Neural crest cell (in vitro differentiated cells): ENCODE results near the gene TMOD2. TPM values are rescaled to one million over a fixed set of nuclear protein-coding genes. Genes with fewer than 3 reads are reported as not detected.

ENCODE experiments used
- DNase-seq: peaks from one replicate; pipeline ENCODE4 v3.0.0; 2021; ENCODE audit warnings: low read depth, mixed read lengths, low spot score
- H3K27ac Mint-ChIP-seq: one replicate; pipeline ENCODE4 v1.8.0; 2021; ENCODE audit warnings: mild to moderate bottlenecking, mixed read lengths; ENCODE audit not compliant: unreplicated experiment
- H3K27me3 Mint-ChIP-seq: 2 replicates; pipeline ENCODE4 v1.8.0; 2021; ENCODE audit warnings: low read depth, mild to moderate bottlenecking, mixed read lengths
- H3K36me3 Mint-ChIP-seq: 2 replicates; pipeline ENCODE4 v1.8.0; 2021; ENCODE audit warnings: low read depth, mild to moderate bottlenecking, mixed read lengths
- H3K4me1 Mint-ChIP-seq: 2 replicates; pipeline ENCODE4 v1.8.0; 2021; ENCODE audit warnings: mixed read lengths
- H3K4me3 Mint-ChIP-seq: one replicate; pipeline ENCODE4 v1.8.0; 2021; ENCODE audit warnings: mild to moderate bottlenecking, mixed read lengths
- H3K9me3 Mint-ChIP-seq: 2 replicates; pipeline ENCODE4 v1.8.0; 2021; ENCODE audit warnings: mixed read lengths
- CTCF ChIP-seq: fragments of 200-600 bp; sonication (generic); conservative IDR thresholded peaks from 2 replicates; pipeline ENCODE4 v1.5.0; 2021; ENCODE audit warnings: antibody characterized with exemption, mild to moderate bottlenecking
- total RNA-seq: library from RNA; stranded (reverse); gene quantifications from 2 replicates; pipeline ENCODE4 v1.2.1, GENCODE V29; 2021

TMOD2 gene
- total RNA-seq, 1 donor from 2014 or later, result 17.4 TPM

GRCh38 chr15:51720201-51720995, 31.0 kb upstream of the TMOD2 start:
- Mint-ChIP-seq H3K36me3 (no peaks in the 10 kb centered on the region), H3K27me3 (no peaks in the 10 kb centered on the region), H3K9me3 (no peaks in the 10 kb centered on the region), H3K4me3 (no peak overlapping the region), H3K27ac (no peak overlapping the region), H3K4me1 (peaks cover 9% of the 10 kb centered on the region)
- DNase-seq, result no peak
- TF ChIP-seq CTCF, result no peak

- no peak for DNase-seq
- H3K9me3 Mint-ChIP-seq, result no peaks in the 10 kb centered on the region
Observed at GRCh38 chr15:51721199-51721960, 30.0 kb upstream of the TMOD2 start.

DNA sequence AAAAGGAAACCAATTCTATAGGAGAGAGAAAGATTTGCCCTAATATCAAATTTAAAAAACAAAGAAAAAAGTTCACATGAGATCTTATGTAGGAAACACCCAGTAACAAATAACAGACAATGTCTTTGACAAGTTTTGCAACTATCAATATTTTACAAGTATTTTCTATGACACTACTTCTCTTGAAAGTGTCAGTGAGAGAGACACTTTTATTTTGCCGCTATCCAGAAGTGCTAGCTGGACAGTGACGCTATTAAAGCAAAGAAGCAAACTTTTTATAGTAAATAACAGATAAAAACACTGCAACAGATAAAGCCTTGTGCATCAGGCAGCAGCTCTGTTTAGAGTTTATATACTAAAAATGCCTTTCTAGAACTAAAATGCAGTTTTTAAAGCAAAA, 27.2 kb upstream of the TMOD2 start:
- H3K27me3 Mint-ChIP-seq, result no peaks in the 10 kb centered on the region
- no peak for TF ChIP-seq CTCF
- no peaks in the 10 kb centered on the region for H3K36me3 Mint-ChIP-seq
- no peak for DNase-seq
- H3K4me1 Mint-ChIP-seq, result peaks cover 14% of the 10 kb centered on the region
- no peak overlapping the region for H3K4me3 Mint-ChIP-seq
- no peak overlapping the region for H3K27ac Mint-ChIP-seq
- H3K9me3 Mint-ChIP-seq, result no peaks in the 10 kb centered on the region

More at GRCh38 chr15:51721199-51721960, 30.0 kb upstream of the TMOD2 start:
- no peaks in the 10 kb centered on the region for H3K27me3 Mint-ChIP-seq
- H3K4me1 Mint-ChIP-seq, result peaks cover 8% of the 10 kb centered on the region
- no peak overlapping the region for H3K27ac Mint-ChIP-seq
- no peaks in the 10 kb centered on the region for H3K36me3 Mint-ChIP-seq
- H3K4me3 Mint-ChIP-seq, result no peak overlapping the region
- no peak for TF ChIP-seq CTCF

GRCh38 chr15:51724673-51725072, 26.7 kb upstream of the TMOD2 start:
- no peaks in the 10 kb centered on the region for H3K27me3 Mint-ChIP-seq
- H3K9me3 Mint-ChIP-seq, result no peaks in the 10 kb centered on the region
- peaks cover 14% of the 10 kb centered on the region for H3K4me1 Mint-ChIP-seq
- TF ChIP-seq CTCF, result no peak
- no peak overlapping the region for H3K4me3 Mint-ChIP-seq
- no peaks in the 10 kb centered on the region for H3K36me3 Mint-ChIP-seq
- DNase-seq, result no peak
- H3K27ac Mint-ChIP-seq, result no peak overlapping the region

- no peak for TF ChIP-seq CTCF
- no peaks in the 10 kb centered on the region for H3K27me3 Mint-ChIP-seq
- no peaks in the 10 kb centered on the region for H3K9me3 Mint-ChIP-seq
- no peak for DNase-seq
- no peak overlapping the region for H3K4me3 Mint-ChIP-seq
- no peaks in the 10 kb centered on the region for H3K36me3 Mint-ChIP-seq
- peaks cover 14% of the 10 kb centered on the region for H3K4me1 Mint-ChIP-seq
- no peak overlapping the region for H3K27ac Mint-ChIP-seq
Observed at GRCh38 chr15:51726302-51727073, 24.9 kb upstream of the TMOD2 start.
